HG02623 (cell line): ENCODE measurements around the gene NCKAP5.

Source experiments
- ATAC-seq: cut with Tn5 transposase; IDR thresholded peaks from one replicate; pipeline ENCODE4 v1.9.1; 2021; ENCODE audit warnings: moderate library complexity; ENCODE audit not compliant: unreplicated experiment

The NCKAP5 gene

DNA sequence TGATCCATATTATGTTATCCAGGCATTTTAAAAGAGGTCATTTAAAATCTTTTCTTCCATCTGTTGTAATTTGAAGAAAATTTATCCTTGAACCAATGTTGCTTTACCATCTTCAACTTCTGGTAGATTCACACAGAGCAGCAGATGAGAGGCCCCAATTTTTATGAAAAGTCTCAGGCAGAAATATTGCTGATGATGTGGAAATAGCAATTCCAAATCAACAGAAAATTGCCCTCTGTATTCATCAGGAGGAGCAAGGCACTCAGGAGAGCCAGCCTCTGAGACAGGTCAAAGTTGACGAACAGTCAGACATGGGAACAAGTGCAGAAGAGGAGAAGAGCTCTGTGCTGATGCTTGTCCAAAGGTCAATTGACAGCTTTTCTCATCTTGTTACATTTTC lies 444.9 kb downstream of the NCKAP5 start:
- no peak for ATAC-seq

DNA sequence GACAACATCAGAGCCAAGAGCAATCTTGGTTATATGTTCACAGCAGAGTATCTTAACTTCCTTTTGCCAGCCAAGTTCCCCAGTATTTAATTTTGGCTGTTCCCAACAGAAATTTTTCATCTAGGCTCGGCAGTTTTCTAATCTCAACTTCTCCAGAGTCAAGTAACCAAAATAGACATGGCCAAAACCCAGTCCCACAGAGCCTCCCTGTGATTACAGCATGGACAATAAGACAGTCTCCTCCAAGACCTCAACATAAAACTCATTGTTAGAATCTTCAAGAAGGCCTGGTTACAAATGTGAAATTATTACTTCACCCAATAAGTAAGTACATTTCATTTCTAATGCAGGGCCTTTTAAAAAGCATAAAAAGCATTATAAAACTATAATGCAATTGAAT lies 445.7 kb downstream of the NCKAP5 start:
- no peak for ATAC-seq

DNA sequence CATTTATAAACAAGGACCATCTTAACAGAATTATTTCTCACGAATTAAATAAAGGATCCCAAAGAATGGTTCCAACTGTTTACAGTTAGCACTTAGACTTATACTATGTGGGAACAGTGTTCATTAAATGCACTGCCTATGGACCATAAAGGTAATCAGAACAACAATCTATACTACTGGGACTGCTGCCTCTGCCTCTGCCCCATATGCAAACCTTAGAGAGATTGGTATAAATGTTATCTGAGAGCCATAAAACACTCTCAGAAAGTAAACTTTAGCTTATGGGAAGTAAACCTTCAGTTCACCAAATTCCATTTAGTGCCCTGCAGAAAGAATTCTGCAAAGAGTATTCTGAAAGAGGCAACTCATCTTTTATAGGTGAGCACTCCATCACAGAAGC lies 448.0 kb downstream of the NCKAP5 start:
- no peak for ATAC-seq

DNA sequence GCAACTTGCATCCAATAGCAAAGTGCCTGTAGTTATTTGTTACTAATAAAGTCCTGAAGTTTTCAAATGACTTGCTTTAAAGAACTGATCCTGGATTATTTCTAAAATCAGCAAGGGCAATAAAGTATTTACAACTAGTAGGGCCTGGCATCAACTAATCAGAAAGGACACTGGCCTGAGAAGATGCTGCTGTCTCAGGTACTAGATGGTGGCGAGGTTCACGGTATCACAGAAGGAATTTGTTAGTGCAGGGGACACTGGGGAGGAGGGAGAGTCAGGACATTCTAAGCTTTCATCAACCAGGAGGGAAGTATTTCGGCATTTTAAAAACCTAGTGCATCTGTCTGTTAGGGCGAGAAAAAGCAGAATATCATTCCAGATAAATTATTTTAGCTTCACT lies 458.1 kb downstream of the NCKAP5 start:
- no peak for ATAC-seq

DNA sequence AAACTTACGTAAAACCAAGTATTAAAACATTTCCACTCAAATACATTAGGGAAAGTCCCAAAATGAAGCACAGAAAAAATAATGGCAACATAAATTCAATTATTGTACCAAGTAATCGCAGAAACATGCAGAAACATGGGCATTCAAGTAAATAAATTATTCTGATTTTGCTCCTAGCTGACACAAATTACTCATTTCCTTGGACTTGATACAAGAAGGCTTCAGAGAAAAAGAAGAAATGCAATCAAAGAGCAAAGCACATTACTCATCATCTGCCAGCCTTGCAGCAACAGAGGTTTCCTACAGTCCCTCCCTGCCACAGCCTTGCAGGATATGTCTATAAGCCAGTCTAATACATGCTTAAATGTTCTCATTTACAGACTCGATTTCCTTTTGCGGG lies 458.5 kb downstream of the NCKAP5 start:
- ATAC-seq, result no peak

DNA sequence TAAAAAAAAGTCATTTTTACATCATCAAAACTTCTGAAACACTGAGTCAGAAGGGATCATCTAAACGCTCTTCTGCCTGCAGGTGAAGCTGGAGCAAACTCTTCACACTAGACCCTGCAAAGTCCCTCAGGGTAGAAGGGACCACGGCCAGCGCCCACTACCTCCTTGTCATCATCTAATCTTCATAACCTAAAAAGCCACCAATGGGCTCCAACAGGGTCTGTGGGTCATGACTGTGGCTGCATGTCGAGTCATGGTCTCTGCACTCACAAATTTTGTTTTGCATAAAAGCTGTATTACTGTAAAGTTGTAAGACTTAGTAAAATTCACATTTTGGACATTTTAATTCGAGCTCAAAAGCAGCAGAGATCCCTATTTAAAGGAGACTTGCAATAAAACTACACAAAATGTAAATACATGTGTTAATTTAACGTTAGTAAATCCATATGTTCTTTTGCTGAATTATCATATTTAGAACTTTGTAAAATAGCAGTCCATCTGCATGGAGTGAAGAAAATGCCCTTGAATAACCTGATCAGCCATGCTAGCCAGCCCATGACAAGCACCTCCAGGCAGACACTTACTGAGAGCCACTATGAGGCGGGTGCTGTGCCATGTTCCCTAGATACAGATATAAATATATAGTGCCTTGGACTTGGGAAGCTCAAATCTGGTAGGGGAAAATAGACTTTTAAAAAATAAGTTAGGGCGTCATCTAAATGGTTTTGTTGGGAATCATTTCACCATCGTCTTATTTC lies 461.0 kb downstream of the NCKAP5 start:
- no peak for ATAC-seq

DNA sequence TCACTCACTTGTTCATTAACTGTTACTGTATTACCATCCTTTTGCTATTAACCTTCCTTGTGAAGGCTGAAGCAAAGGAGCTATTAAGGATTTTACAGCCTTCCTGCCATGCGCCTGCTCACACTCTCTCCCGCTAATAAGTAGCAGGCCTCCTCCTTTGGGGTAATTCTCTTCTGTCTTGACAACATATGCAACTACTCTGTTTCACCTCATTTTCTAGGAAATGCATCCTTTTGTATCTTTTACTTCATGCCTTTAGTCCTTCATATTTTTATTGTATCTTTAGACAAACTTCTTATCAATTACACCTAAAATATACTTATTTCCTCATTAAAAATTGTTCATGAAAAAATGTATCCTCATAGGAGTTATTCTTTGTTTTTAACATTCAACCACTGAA lies 463.4 kb downstream of the NCKAP5 start:
- no peak for ATAC-seq

DNA sequence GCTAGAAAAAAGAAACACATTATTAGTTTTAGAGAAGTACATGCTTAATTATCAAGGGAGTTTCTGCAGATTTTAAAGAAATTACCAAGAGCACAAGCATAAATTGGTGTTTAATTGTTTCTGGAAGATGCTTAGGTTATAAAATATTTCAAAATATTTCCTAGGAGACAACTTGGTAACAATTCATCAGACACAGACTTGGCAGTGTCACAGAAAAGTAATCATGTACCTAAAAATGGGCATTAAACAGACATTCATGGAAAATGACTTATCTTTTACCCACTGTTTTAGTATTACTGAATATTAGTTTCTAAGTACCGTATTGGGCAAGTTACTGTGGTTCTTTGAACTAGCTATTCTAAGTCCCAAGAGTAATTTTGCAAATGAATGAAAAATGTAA lies 469.5 kb downstream of the NCKAP5 start:
- no peak for ATAC-seq

DNA sequence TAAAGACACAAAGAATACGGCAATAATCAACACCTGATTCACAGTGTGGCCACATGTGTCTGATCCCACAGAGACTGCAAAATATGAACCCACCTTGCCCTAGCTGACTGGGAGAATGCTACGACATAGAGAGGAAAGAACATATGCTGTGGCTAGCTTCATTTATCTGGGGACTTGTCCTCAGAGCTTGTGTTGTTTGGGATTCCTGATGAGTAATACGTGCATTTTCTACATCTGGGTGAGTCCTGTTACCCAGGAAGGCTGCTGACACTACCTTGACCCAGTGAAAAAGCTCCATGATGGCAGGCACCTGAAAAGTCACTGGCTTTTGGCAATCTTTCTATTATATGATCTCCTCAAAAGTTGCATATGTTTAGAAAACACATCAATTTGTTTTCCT lies 470.6 kb downstream of the NCKAP5 start:
- ATAC-seq, result no peak

DNA sequence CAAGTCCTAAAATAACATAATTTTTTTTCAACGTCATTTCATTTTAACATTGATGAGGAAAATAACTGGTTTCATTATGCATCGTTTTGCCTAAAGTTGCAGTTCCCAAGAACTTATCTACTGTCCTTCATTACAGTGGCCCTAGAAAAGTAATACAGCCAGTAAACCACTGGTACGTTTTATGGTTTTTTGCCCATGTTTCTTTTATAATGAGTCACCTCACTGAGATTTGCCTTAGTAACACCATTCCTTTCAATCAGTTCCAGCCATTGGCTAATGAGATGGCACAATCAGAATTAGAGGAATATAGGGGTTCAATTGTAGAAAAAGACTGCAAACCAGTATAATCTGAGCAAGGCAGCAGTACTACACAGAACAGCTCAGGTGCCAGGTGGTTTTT lies 475.7 kb downstream of the NCKAP5 start:
- ATAC-seq, result no peak

DNA sequence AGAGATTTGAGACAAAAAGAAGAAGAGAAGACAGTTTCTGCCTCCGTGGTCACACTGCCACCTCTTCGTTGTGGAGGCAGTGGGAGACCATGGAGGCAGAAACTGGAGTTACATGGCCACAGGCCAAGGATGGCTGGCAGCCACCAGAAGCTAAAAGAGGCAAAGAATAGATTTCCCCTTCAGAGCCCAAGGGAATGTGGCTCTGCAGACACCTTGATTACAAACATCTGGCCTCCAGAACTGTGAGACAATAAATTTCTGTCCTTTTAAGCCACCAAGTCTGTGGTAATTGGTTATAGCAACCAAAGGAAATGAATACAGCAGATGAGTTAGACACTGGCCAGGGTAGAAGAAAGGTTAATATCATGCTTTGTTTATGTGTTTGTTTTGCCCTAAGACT lies 477.9 kb downstream of the NCKAP5 start:
- ATAC-seq, result no peak

DNA sequence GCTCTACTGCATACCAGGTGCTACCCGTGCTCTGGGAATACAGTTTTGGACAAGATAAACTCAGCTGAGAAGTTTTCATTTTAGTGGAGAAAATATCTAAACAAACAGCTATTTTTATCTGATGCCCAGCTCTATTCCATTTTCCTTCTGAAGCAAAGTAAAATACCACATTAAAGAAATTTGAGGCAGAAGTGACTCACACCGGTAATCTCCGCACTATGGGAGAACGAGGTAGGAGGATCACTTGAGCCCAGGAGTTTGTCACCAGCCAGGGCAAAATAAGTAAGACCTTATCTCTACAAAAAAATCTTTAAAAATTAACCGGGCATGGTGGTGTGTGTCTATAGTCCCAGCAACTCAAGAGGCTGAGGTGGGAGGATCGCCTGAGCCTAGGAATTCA lies 482.1 kb downstream of the NCKAP5 start:
- ATAC-seq, result no peak

DNA sequence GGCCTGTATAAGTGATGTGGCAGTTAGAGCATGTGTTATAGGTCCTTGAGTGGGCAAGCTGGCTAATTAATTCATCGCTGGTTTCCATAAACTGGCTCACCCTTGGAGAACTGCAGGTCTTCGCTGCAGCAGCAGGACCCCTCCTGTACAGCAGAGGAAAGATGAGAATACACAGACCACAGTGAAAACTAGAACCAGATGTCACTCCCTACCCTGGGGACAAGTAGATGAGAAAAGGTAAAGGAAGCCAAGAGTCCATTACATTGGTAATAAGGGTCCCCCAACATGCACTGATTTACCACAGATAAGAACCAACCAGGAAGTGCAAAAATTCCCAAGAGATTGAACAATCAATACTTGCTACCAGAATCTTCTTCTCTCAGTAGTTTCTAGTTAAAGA lies 482.6 kb downstream of the NCKAP5 start:
- ATAC-seq, result no peak

DNA sequence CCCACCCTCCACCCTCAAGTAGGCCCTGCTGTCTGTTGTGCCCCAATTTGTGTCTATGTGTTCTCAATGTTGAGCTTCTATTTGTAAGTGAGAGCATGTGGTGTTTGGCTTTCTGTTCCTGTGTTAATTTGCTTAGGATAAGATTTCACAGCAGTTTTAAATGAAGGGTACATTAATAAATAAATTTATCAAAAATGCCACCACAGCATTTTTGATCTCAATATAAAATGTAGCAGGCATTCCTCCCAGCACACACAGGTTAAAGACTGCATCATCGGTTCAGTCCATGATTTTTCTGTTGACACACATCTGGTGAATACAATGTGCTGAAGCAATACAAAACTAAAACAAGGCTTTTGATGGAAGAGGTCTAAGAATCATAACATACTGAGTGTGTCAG lies 486.2 kb downstream of the NCKAP5 start:
- ATAC-seq, result no peak

DNA sequence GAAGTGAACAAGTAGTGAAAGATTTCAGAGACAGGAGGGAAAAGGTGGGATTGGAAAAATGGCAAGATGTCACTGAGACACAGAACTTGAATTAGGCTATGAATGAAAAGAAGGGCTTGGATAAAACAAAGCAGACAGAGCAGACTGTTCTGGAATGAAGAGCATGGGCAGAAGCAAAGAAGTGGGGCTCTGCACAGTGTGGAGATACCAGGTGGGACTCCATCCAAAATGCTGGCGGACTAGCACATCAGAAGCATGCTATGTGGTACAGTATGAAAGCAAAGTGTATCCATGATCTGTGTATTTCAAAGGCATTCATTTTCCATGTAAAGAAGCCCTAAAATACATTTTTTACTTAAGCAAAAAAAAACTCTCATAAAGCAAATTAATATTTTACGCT lies 487.4 kb downstream of the NCKAP5 start:
- ATAC-seq, result no peak

DNA sequence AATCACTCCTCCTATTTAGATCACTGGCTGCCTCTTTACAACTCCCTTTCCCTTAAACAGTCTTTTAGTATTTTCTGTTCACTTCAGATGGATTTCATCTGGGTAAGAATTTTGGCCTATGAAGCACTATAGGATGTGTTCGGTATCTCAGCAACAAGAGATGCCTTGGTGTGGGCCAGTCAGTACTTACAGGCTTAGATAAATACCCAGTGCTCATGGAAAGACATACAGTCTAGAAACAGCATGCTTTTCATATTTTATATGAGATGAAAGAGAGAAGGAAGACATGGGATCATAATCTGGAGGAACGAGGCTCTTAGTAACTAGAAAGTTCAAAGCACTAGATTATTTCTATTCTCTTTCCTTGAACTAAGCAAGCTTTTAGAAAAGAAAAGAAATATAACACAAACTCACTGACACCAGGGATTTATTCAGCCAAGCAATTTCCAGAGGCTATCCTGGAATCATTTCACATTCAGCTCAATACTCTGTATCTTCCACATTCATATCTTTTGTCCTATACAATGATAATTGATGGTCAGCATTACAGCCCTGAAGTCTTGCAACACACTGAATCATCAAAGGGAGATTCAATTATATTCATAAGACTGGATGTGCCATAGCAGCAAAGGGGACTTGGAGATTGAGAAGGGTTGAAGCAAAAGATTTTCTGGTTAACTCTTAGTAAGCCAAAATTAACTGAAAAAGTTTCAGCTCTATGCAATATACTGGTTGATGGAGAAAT lies 489.4 kb downstream of the NCKAP5 start:
- no peak for ATAC-seq

DNA sequence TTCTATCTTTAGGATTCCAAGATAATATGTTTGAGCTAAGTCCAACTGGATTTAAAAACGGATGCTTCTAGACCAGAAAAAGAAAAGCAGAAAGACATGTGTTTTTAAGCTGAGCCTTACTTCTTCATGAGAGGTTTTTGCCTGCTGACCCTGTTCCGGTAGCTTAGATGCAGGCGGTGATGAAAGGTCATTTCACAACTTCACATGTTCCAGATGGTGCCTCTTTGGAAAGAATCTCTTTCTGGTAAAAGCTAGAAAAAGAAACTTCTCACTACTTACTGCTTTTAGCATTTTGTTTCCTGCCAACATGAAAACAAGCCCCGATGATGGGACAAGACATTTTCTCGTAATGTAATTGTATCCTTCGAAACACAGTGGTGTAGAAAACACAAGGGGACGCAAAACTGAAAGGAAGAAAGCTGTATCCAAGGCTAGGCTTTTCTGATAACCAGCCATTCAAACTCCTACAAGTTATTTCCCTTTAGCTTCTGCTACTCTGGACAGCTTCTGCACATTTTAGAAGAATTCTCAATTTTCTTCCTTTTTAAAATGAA lies 490.9 kb downstream of the NCKAP5 start:
- ATAC-seq, result no peak

DNA sequence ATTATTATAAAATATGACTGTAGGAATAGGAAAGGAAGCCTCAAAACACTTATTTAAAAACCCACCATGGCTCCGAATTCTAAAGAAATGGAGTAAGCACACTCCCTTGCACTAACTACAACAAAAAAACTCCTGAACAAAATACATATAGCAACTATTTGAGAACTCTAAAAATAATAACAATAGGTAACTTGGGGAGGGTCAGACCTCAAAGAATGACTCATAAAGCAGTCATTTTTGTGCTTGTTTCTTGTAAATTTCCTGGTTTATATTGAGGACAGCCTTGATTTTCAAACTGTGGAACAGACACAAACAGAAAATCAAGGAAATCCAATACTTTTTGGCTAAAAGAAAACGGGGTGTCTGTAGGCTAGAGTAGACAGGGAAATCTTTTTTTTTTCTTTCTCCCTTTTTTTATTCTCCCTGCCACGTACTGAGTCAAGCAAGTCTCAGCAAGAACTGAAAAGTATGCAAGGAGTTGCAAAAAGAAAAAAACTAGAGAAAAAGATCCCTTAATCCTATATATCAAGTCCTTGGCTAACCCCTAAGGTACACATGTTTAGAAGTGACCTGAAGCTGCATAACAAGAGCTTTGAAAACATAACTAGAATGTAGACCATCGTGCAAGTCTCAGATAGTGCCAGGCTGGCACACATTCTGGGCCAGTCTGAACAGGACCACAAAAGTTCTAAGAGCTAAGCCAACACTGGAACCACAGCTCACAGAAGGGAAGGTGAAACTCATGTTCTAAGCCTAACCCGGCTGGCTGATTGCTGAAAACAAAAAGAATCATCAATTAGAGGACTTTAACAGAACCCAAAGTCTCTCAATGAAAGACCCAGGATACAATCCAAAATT lies 495.2 kb downstream of the NCKAP5 start:
- no peak for ATAC-seq

DNA sequence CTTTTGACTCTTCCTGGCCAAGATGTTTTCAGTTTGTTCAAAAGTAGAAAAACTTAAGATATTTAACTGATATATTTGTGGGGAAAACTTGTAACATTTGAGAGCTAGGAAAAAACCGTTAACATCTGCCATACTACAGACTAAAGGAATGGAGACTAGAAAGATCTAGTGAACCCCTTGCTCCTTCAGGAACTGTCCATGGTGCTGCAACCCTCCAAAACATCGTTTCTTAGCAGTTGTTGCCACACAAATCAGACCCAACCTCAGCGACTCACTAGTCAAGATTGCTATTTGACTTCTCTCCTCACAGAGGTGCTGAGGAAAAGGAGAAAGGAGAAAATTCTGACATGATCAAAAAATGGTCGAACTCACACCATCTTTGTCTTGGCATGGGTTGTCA lies 504.5 kb downstream of the NCKAP5 start:
- ATAC-seq, result no peak

DNA sequence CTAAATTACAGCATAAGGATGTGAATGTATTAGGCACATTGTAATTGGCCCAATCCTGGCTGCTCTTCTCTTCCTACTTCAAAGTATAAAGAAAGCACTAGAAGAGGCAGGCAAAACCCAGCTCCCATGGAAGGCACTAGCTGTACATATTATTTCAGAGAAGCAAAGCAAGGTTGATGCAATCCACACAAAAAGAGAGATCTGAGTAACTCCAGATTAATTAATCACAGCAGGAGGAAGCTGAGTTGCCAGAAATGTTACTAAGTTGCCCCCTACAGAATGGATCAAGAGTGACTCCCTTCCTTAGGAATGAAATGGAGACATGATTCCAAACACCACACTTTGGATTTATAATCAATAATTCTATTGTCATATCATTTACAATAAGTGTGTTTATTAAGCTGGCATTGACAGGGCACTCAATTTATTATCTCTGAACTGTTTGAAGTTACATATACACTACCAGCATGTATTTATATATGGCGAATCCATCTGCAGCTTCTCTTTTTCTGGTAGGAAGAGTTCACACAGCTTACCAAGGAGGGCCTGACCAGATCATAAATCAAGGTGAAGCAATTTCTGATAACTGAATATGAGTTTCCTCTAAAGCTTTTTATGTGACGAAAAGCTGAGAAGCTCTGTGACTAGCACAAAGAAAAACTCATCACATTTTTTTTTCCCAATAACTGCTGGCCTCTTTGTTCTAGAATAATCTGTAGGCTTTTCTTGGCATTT lies 505.2 kb downstream of the NCKAP5 start:
- ATAC-seq, result no peak
